HG03196 (cell line): ENCODE data around the gene VARS2.
A peak's percentile ranks its signal among the peaks of the same experiment; 100 is the strongest.
"Not testable (repeated sequence)": the region's sequence is repeated elsewhere in the genome, so short reads cannot be mapped to it uniquely, and the experiment has no call there.

Experiments
- ATAC-seq: cut with Tn5 transposase; IDR thresholded peaks from one replicate; pipeline ENCODE4 v1.9.1; 2021; ENCODE audit not compliant: unreplicated experiment

Gene VARS2

DNA sequence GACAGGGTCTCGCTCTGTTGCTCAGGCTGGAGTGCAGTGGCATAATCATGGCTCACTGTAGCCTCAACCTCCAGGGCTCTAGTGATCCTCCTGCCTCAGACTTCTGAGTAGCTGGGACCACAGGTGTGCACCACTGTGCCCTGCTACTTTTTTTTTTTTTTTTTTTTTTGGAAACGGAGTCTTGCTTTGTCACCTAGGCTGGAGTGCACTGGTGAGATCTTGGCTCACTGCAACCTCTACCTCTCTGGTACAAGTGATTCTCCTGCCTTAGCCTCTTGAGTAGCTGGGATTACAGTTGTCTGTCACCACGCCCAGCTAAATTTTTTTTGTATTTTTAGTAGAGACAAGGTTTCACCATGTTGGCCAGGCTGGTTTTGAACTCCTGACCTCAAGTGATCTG is 13.0 kb downstream of the VARS2 start:
- ATAC-seq, result not testable (repeated sequence)

- ATAC-seq, result no peak
These were observed 14.6 kb downstream of the VARS2 start for GRCh38 chr6:30928677-30929076.

GRCh38 chr6:30930506-30930905 is 16.5 kb downstream of the VARS2 start:
- ATAC-seq, result no peak

- no peak for ATAC-seq
These were observed 17.2 kb downstream of the VARS2 start for GRCh38 chr6:30931272-30931671.

DNA sequence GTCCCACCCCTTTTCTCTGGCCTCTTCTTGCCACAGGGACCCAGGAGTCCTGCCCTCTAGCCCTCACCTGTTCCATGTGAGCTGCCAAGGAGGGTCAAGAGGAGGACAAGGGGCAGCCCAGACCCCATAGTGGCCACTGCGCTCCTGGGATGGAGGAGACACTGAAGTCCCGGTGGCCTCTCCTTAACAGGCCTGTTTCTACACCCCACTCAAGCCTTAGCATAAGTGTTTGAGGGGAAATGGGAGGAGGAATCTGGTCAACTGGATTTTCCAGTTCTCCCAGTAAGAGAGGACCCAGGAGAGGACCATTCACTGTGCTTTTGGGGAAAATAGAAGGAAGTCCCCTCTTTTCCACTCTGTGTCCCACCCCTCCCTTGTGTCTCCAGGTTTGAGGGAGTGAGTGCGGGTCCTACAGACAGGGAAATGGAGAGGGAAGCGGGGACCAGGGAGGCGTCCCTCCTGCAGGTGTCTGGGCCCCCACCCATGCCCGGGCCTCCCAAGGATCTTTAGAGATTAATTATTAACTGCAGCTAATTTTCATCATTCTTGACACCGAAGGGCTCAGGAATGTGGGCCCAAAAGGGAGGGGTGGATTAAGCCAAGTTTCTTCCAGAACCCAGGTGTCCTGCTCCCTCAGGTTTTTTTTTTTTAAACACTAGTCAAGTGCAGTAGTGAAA is 18.1 kb downstream of the VARS2 start, which contains the start of gene SFTA2:
SFTA2 (minus strand) TSS at position 202 of the 677 bp plus-strand sequence; CDS start at position 128, 74 bp downstream.
- no peak for ATAC-seq

DNA sequence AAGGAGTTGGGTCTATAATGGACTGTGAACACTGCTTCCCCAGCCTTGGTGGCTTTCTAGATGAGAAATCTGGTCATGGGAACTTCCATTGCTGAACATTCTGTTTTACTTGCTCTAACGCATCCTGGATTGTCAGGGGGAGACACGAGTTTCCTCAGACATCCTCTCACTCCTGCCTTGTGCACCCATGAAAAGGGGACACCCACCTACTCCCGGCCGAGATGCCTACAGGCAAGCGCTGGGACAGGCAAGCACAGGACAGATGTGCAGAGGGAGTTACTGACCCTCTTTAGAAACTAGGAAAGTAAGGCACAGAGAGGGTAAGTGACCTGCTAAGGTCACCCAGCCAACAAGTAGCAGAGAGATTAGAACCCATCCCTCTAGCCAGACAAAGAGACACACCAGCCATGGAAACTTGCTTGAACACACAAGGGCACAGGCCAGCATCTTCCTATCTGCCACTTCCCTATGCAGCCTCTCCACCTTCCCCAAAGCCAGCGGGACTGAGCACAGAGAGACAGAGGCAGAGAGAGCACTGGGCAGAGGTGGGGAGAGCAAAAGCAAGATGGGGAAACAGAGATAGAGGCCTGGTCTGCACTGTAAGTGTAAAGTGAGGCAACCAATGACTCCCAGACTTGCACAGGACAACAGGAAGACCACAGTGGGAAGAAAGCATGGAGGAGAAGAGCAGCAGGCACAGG is 18.8 kb downstream of the VARS2 start:
- no peak for ATAC-seq

DNA sequence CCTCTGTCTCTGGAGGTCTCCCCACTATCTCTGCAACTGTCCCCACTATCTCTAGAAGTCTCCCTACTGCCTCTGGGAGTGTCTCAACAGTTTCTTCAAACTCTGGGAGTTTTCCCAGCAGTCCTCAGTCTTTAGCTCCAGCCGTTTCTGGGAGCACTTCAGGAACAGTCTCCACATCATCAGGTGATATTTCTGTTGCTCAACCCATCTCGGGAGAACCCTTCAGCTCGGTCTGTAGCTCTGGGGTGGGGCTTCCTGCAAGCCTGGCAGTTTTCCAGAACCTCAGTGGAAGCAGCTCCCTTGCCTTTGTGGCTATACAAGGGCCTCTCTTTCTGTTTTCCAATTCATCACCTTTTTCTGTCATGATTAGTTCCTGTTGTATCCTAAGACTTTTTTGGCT is 21.0 kb downstream of the VARS2 start:
- ATAC-seq, result no peak

- ATAC-seq, result no peak
These were observed 23.2 kb downstream of the VARS2 start for GRCh38 chr6:30937265-30937664.

DNA sequence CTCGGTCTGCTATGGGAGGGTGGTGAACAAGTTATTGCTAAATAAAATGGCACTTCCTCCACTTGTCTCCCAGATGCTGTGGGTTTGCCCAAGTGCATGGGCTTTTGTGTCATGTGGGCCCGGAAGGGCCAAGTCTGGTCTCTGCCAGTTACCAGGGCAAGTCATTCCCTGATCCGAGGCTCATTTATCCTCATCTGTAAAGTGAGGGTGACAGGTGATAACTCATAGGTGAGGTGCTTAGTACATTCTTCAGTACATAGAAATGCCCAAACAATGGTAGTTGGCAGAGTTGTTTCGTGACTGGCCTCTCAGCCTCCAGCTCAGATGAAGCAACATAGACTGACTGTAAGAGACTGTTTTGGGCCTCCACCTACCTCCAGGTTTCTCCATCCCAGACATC is 24.7 kb downstream of the VARS2 start:
- no peak for ATAC-seq

GRCh38 chr6:30939473-30939872 is 25.4 kb downstream of the VARS2 start:
- ATAC-seq, result no peak

GRCh38 chr6:30940361-30940986 is 26.4 kb downstream of the VARS2 start, which contains the start of gene MUCL3:
Gene MUCL3, plus strand, starts transcription at chr6:30940973. Its CDS starts 27 bp downstream, at chr6:30941000.
- ATAC-seq, result no peak

- ATAC-seq, result no peak
These were observed 28.5 kb downstream of the VARS2 start for GRCh38 chr6:30942338-30943060.

DNA sequence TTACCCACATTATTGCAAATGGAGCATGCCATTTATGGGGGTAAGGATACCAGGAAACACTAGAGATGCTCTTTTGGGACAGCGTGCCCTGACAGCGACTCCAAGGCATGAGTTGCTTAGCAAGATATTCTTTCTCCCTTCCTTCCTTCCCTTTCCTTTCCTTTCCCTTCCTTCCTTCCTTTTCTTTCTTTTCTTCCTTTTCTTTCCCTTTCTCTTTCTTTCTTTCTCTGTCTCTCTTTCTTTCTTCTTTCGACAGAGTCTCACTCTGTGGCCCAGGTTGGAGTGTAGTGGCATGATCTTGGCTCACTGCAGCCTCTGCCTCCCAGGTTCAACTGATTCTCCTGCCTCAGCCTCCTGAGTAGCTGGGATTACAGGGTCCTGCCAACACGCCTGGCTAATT is 30.0 kb downstream of the VARS2 start:
- ATAC-seq, result no peak

DNA sequence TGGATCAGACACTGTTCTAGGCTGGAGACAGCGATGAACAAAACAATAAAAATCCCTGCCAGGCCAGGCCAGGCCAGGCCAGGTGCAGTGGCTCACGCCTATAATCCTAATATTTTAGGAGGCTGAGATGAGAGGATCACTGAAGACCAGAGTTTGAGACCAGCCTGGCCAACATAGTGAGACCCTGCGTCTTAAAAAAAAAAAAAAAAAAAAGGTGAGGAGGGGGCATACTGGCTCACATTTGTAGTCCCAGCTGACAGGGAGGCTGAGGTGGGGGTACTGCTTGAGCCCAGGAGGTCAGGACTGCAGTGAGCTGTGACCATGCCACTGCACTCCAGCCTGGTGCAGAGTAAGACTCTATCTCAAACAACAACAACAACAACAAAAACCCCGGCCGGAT is 31.2 kb downstream of the VARS2 start:
- ATAC-seq, result no peak

- ATAC-seq, result no peak
These were observed 33.2 kb downstream of the VARS2 start for GRCh38 chr6:30947231-30947630.

DNA sequence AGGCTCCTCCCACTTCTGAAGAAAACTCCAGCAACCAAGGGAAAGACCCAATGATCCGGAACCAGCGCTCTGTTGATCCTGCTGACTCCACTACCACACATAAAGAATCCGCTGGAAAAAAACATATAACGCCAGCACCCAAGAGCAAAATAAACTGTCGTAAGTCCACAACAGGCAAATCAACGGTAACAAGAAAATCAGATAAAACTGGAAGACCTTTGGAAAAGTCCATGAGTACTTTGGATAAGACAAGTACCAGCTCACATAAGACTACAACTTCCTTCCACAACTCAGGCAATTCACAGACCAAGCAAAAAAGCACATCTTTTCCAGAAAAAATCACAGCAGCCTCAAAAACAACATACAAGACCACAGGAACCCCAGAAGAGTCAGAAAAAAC is 34.8 kb downstream of the VARS2 start:
- no peak for ATAC-seq

DNA sequence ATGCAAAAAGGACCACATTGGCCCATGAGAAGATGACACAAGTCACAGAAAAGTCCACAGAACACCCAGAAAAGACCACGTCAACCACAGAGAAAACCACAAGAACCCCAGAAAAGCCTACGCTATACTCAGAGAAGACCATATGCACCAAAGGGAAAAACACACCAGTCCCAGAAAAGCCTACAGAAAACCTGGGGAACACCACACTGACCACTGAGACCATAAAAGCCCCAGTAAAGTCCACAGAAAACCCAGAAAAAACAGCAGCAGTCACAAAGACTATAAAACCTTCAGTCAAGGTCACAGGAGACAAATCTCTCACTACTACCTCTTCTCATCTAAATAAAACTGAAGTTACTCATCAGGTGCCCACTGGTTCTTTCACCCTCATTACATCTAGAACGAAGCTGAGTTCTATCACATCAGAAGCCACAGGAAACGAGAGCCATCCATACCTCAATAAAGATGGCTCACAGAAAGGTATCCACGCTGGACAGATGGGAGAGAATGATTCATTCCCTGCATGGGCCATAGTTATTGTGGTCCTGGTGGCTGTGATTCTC is 38.0 kb downstream of the VARS2 start:
- no peak for ATAC-seq

- ATAC-seq, result no peak
These were observed 40.8 kb downstream of the VARS2 start for GRCh38 chr6:30954631-30955366.

GRCh38 chr6:30955367-30956042 is 41.5 kb downstream of the VARS2 start:
- peak; percentile 61 for ATAC-seq

GRCh38 chr6:30957716-30958115 is 43.7 kb downstream of the VARS2 start:
- no peak for ATAC-seq
